WTC11 (cell line): ENCODE measurements around the gene PADI2. TPM values are rescaled to one million over a fixed set of nuclear protein-coding genes. Genes with fewer than 3 reads are reported as not detected.

Experiments used
- ATAC-seq: fragments of 200-7000 bp; cut with Tn5 transposase; 2 replicates; pipeline ENCODE4 v1.10.0; 2021; ENCODE audit warnings: mild to moderate bottlenecking, moderate library complexity
- CTCF ChIA-PET: fragments of 300-600 bp; sonication (Branson Sonifier 250); formaldehyde crosslinking; loops from one replicate; lab custom pipeline; 2021; ENCODE audit warnings: antibody characterized with exemption; lab: Charles Lee
- POLR2A ChIA-PET: fragments of 350-600 bp; sonication (Branson Sonifier 250); formaldehyde crosslinking; loops from one replicate; lab custom pipeline; 2021; ENCODE audit warnings: antibody characterized with exemption; lab: Charles Lee
- DNase-seq: peaks from one replicate; pipeline ENCODE4 v3.0.0; 2021; ENCODE audit warnings: low spot score
- H3K27ac Mint-ChIP-seq: 2 replicates; pipeline ENCODE4 v1.8.0; 2021; ENCODE audit warnings: mixed read lengths
- H3K27me3 Mint-ChIP-seq: 2 replicates; pipeline ENCODE4 v1.8.0; 2021; ENCODE audit warnings: low read depth, mild to moderate bottlenecking, moderate library complexity, mixed read lengths
- H3K36me3 Mint-ChIP-seq: 2 replicates; pipeline ENCODE4 v1.8.0; 2021; ENCODE audit warnings: mixed read lengths
- H3K4me1 Mint-ChIP-seq: 2 replicates; pipeline ENCODE4 v1.8.0; 2022; ENCODE audit warnings: mixed read lengths
- H3K4me3 Mint-ChIP-seq: 2 replicates; pipeline ENCODE4 v1.8.0; 2021; ENCODE audit warnings: mild to moderate bottlenecking, moderate library complexity, mixed read lengths
- H3K9me3 Mint-ChIP-seq: 2 replicates; pipeline ENCODE4 v1.8.0; 2021; ENCODE audit warnings: mixed read lengths
- ATF2 ChIP-seq: sonication (generic); formaldehyde crosslinking; IDR thresholded peaks from 2 replicates; pipeline ENCODE4 v1.8.1; 2022; ENCODE audit warnings: low read depth, missing genetic modification reagents, borderline replicate concordance
- ATF3 ChIP-seq: sonication (generic); formaldehyde crosslinking; conservative IDR thresholded peaks from 2 replicates; pipeline ENCODE4 v1.8.1; 2022; ENCODE audit warnings: mild to moderate bottlenecking, missing genetic modification reagents
- CREM ChIP-seq: sonication (generic); formaldehyde crosslinking; IDR thresholded peaks from 2 replicates; pipeline ENCODE4 v1.8.1; 2022; ENCODE audit warnings: mild to moderate bottlenecking, missing genetic modification reagents, moderate library complexity
- E2F4 ChIP-seq: sonication (generic); formaldehyde crosslinking; IDR thresholded peaks from 2 replicates; pipeline ENCODE4 v1.8.1; 2022; ENCODE audit warnings: low read depth, mild to moderate bottlenecking, moderate library complexity, missing genetic modification reagents, borderline replicate concordance
- FOXJ3 ChIP-seq: sonication (generic); formaldehyde crosslinking; IDR thresholded peaks from 2 replicates; pipeline ENCODE4 v1.9.0; 2021; ENCODE audit warnings: missing genetic modification reagents, mild to moderate bottlenecking, borderline replicate concordance
- IRF1 ChIP-seq: sonication (generic); formaldehyde crosslinking; IDR thresholded peaks from 2 replicates; pipeline ENCODE4 v1.8.0; 2023; ENCODE audit warnings: missing genetic modification reagents
- MAX ChIP-seq: sonication (generic); formaldehyde crosslinking; IDR thresholded peaks from 2 replicates; pipeline ENCODE4 v1.8.0; 2022; ENCODE audit warnings: mild to moderate bottlenecking, missing genetic modification reagents
- NFYB ChIP-seq: sonication (generic); formaldehyde crosslinking; conservative IDR thresholded peaks from 2 replicates; pipeline ENCODE4 v1.8.0; 2022; ENCODE audit warnings: low read depth, missing genetic modification reagents
- OVOL2 ChIP-seq: fragments of 250-450 bp; sonication (Bioruptor Pico); IDR thresholded peaks from 2 replicates; pipeline ENCODE4 v1.9.0; 2021; ENCODE audit warnings: mild to moderate bottlenecking, borderline replicate concordance
- SMAD4 ChIP-seq: sonication (generic); formaldehyde crosslinking; IDR thresholded peaks from 2 replicates; pipeline ENCODE4 v1.8.0; 2022; ENCODE audit warnings: mild to moderate bottlenecking, missing genetic modification reagents
- ZNF317 ChIP-seq: sonication (generic); formaldehyde crosslinking; IDR thresholded peaks from 2 replicates; pipeline ENCODE4 v1.8.1; 2023; ENCODE audit warnings: low read depth, mild to moderate bottlenecking, moderate library complexity, missing genetic modification reagents, borderline replicate concordance
- ZNF423 ChIP-seq: fragments of 250-450 bp; sonication (Bioruptor Pico); IDR thresholded peaks from 2 replicates; pipeline ENCODE4 v2.1.2; 2022; ENCODE audit warnings: mild to moderate bottlenecking, moderate library complexity
- ZNF425 ChIP-seq: fragments of 250-450 bp; sonication (Bioruptor Pico); conservative IDR thresholded peaks from 2 replicates; pipeline ENCODE4 v1.9.0; 2021; ENCODE audit warnings: mild to moderate bottlenecking
- total RNA-seq: library from RNA; stranded (reverse); gene quantifications from 3 replicates; pipeline ENCODE4 v1.2.3, GENCODE V29; 2021

Gene PADI2
- total RNA-seq, 1 experiment from 2014 or later = 3.8 TPM

- Mint-ChIP-seq H3K4me3 (peak overlapping the region; percentile 79), H3K27me3 (peaks cover 54% of the 10 kb centered on the region), H3K36me3 (no peaks in the 10 kb centered on the region), H3K9me3 (no peaks in the 10 kb centered on the region), H3K27ac (no peak overlapping the region), H3K4me1 (peaks cover 19% of the 10 kb centered on the region)
- POLR2A ChIA-PET = no interaction called here
- peak; percentile 24 for ATAC-seq
- TF ChIP-seq OVOL2 (CRISPR knock-in tag) = no peak
- no peak for TF ChIP-seq ATF2 (CRISPR knock-in tag)
- 0 out of 2 replicates have a peak, but pooled peaks have one; percentile 22 for TF ChIP-seq MAX (CRISPR knock-in tag)
- TF ChIP-seq CREM (CRISPR knock-in tag) = no peak
- TF ChIP-seq ZNF317 = no peak
- TF ChIP-seq ATF3 = no peak
- no peak for TF ChIP-seq ZNF423
- no peak for TF ChIP-seq NFYB (CRISPR knock-in tag)
- no peak for DNase-seq
- CTCF ChIA-PET = interaction anchor here (0.7 to 2.4 kb wide), 13 partner anchors 9 to 499 kb away, joined by 3 to 19 read pairs (median 4); no protein-coding TSS in a partner anchor
These were observed 676 bp upstream of the PADI2 start for GRCh38 chr1:17119773-17120480.

- DNase-seq (peak; percentile 37), ATAC-seq (peak; percentile 11)
- peaks cover 19% of the 10 kb centered on the region for H3K4me1 Mint-ChIP-seq
- H3K9me3 Mint-ChIP-seq = no peaks in the 10 kb centered on the region
- H3K27me3 Mint-ChIP-seq = peaks cover 56% of the 10 kb centered on the region
- no peaks in the 10 kb centered on the region for H3K36me3 Mint-ChIP-seq
- ChIA-PET POLR2A (interaction anchor here (0.5 to 0.6 kb wide), 2 partner anchors 15 to 60 kb away, joined by 4 to 5 read pairs; no protein-coding TSS in a partner anchor), CTCF (interaction anchor here (0.6 to 2.0 kb wide), 10 partner anchors 11 to 498 kb away, joined by 3 to 8 read pairs (median 4); no protein-coding TSS in a partner anchor)
- TF ChIP-seq ZNF423 = no peak
- H3K4me3 Mint-ChIP-seq = peak overlapping the region; percentile 79
- H3K27ac Mint-ChIP-seq = no peak overlapping the region
These were observed 560 bp downstream of the PADI2 start for GRCh38 chr1:17118706-17119075.

GRCh38 chr1:17118268-17118667, 983 bp downstream of the PADI2 start:
- H3K36me3 Mint-ChIP-seq = no peaks in the 10 kb centered on the region
- H3K27me3 Mint-ChIP-seq = peaks cover 56% of the 10 kb centered on the region
- POLR2A ChIA-PET = interaction anchor here (0.5 to 0.6 kb wide), 2 partner anchors 14 to 60 kb away, joined by 4 to 5 read pairs; no protein-coding TSS in a partner anchor

More at GRCh38 chr1:17118268-17118667, 983 bp downstream of the PADI2 start:
- CTCF ChIA-PET = interaction anchor here (0.6 to 2.0 kb wide), 10 partner anchors 12 to 497 kb away, joined by 3 to 8 read pairs (median 4); no protein-coding TSS in a partner anchor
- no peak for DNase-seq
- H3K4me1 Mint-ChIP-seq = peaks cover 19% of the 10 kb centered on the region
- peak overlapping the region; percentile 79 for H3K4me3 Mint-ChIP-seq
- H3K27ac Mint-ChIP-seq = no peak overlapping the region
- no peak for TF ChIP-seq E2F4 (CRISPR knock-in tag)
- TF ChIP-seq SMAD4 (CRISPR knock-in tag) = no peak
- TF ChIP-seq ZNF425 = no peak
- TF ChIP-seq IRF1 = no peak
- TF ChIP-seq FOXJ3 (CRISPR knock-in tag) = no peak
- ATAC-seq = no peak
- H3K9me3 Mint-ChIP-seq = no peaks in the 10 kb centered on the region
